Measurements from ENCODE around the gene AADACL2. TPM values are rescaled to one million over a fixed set of nuclear protein-coding genes. Genes with fewer than 3 reads are reported as not detected.

Gene AADACL2
- total RNA-seq, 2 experiments from 2014 or later: not detected

DNA sequence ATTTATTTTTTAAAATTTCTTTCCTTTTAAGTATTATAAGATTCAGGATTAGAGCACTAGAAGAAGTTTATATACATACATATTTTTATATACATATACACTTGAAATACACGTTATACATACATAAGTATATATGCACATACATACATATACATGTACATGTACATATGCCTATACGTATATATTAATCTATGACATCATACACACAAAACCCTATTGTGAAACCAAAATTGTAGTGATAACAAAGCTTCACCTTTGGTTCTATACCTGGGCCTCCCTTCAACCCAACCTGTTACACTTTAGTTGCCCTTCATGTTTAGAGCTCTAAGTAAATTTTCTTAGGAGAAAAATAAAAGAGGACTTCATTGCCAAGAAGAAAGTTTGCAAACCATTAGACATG lies 17.0 kb downstream of the AADACL2 start:
- H4K20me1 ChIP-seq (ENCODE audit: insufficient read depth, low read length): no peaks in the 10 kb centered on the region
- H3K4me1 ChIP-seq (ENCODE audit: insufficient read depth, low read length, poor library complexity, severe bottlenecking): no peaks in the 10 kb centered on the region
- H3K9me2 ChIP-seq (ENCODE audit: insufficient read depth, low read length): no peaks in the 10 kb centered on the region
- no peaks in the 10 kb centered on the region for H3K79me2 ChIP-seq (ENCODE audit: insufficient read depth, low read depth, low read length)
- TF ChIP-seq, protein P1, sequence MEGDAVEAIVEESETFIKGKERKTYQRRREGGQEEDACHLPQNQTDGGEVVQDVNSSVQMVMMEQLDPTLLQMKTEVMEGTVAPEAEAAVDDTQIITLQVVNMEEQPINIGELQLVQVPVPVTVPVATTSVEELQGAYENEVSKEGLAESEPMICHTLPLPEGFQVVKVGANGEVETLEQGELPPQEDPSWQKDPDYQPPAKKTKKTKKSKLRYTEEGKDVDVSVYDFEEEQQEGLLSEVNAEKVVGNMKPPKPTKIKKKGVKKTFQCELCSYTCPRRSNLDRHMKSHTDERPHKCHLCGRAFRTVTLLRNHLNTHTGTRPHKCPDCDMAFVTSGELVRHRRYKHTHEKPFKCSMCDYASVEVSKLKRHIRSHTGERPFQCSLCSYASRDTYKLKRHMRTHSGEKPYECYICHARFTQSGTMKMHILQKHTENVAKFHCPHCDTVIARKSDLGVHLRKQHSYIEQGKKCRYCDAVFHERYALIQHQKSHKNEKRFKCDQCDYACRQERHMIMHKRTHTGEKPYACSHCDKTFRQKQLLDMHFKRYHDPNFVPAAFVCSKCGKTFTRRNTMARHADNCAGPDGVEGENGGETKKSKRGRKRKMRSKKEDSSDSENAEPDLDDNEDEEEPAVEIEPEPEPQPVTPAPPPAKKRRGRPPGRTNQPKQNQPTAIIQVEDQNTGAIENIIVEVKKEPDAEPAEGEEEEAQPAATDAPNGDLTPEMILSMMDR (conservative IDR thresholded peaks at IDR 0.05; ENCODE audit: low read length): no peak
- TF ChIP-seq EZH2phosphoT487 (IDR thresholded peaks at IDR 0.05; ENCODE audit: borderline replicate concordance, low read depth, low read length): no peak
- H3K4me2 ChIP-seq (ENCODE audit: low read length): no peak overlapping the region
- H3K9me3 ChIP-seq (ENCODE audit: low read length): peaks cover 5% of the 10 kb centered on the region; the same call in 1 of the 2 replicates
- CTCF ChIA-PET (ENCODE audit: unreplicated experiment): no interaction called here
- no peaks in the 10 kb centered on the region for H3K36me3 ChIP-seq (ENCODE audit: insufficient read depth, low read length)
- no peak for DNase-seq (ENCODE audit: low spot score)
- H3K4me3 ChIP-seq (ENCODE audit: low read depth, low read length, poor library complexity, severe bottlenecking): no peak overlapping the region
- intact Hi-C loops (cut with micrococcal nuclease; ENCODE audit: unreplicated experiment): no loop called here
- H2AFZ ChIP-seq (ENCODE audit: low read length): no peak overlapping the region
- no peak overlapping the region for H3K27ac ChIP-seq (ENCODE audit: low read depth, low read length, poor library complexity, severe bottlenecking)
- no TSS peak for BruUV-seq (replicated peaks)
- POLR2A ChIA-PET: no interaction called here

DNA sequence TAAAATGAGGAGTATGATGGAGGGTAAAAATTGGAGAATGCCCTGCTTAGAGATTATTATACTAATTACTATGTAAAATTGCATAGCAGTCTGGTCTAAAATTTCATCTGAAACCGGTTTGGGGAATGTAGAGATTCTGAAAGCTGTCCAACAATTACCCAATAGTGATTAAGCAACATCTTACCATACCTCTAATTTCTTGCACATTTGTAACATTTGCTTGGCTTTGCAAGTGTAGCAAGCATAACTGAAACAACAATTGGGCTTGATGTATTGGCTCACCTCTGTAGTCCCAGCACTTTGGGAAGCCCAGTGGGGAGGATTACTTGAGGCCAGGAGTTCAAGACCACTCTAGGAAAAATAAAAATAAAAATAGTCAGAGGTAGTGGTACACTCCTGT lies 17.4 kb downstream of the AADACL2 start:
- Histone ChIP-seq H3K79me2 (ENCODE audit: insufficient read depth, low read depth, low read length) (no peaks in the 10 kb centered on the region), H3K36me3 (ENCODE audit: insufficient read depth, low read length) (no peaks in the 10 kb centered on the region), H3K27ac (ENCODE audit: low read depth, low read length, poor library complexity, severe bottlenecking) (no peak overlapping the region), H4K20me1 (ENCODE audit: insufficient read depth, low read length) (no peaks in the 10 kb centered on the region), H3K4me1 (ENCODE audit: insufficient read depth, low read length, poor library complexity, severe bottlenecking) (no peaks in the 10 kb centered on the region), H3K4me3 (ENCODE audit: low read depth, low read length, poor library complexity, severe bottlenecking) (no peak overlapping the region), H3K4me2 (ENCODE audit: low read length) (no peak overlapping the region), H2AFZ (ENCODE audit: low read length) (no peak overlapping the region), H3K9me3 (ENCODE audit: low read length) (peaks cover 5% of the 10 kb centered on the region; the same call in 1 of the 2 replicates), H3K9me2 (ENCODE audit: insufficient read depth, low read length) (no peaks in the 10 kb centered on the region)
- no peak for DNase-seq (ENCODE audit: low spot score)
- POLR2A ChIA-PET: no interaction called here
- intact Hi-C loops (cut with micrococcal nuclease; ENCODE audit: unreplicated experiment): no loop called here
- no TSS peak for BruUV-seq (replicated peaks)
- TF ChIP-seq EZH2phosphoT487 (IDR thresholded peaks at IDR 0.05; ENCODE audit: borderline replicate concordance, low read depth, low read length): no peak
- TF ChIP-seq, protein P1 (conservative IDR thresholded peaks at IDR 0.05; ENCODE audit: low read length): no peak
- CTCF ChIA-PET (ENCODE audit: unreplicated experiment): no interaction called here

DNA sequence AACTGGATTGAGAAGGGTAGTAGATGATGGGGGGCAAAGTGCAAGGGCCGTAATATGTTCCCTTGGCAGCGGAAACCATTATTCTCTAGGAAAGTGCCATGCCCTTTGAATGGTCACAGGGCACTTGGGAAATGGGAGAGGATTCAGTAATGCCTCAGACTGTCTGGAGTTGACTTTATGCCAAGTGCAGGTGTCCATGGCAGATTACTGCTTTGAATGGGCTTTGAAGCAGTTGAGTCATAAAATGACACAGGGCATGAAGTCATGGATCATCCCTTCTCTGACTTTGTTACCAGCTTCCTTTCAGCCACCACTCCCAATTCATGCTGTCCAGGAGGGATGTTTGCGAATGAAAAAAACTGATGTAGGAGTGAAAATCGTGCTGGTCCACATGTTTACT lies 20.1 kb downstream of the AADACL2 start:
- Histone ChIP-seq H3K36me3 (ENCODE audit: insufficient read depth, low read length) (no peaks in the 10 kb centered on the region), H3K9me3 (ENCODE audit: low read length) (0 out of 2 replicates have a peak, but pooled peaks cover under 1% of the 10 kb centered on the region), H3K4me1 (ENCODE audit: insufficient read depth, low read length, poor library complexity, severe bottlenecking) (no peaks in the 10 kb centered on the region), H2AFZ (ENCODE audit: low read length) (no peak overlapping the region), H3K79me2 (ENCODE audit: insufficient read depth, low read depth, low read length) (no peaks in the 10 kb centered on the region), H3K27ac (ENCODE audit: low read depth, low read length, poor library complexity, severe bottlenecking) (no peak overlapping the region), H3K9me2 (ENCODE audit: insufficient read depth, low read length) (no peaks in the 10 kb centered on the region), H4K20me1 (ENCODE audit: insufficient read depth, low read length) (no peaks in the 10 kb centered on the region), H3K4me3 (ENCODE audit: low read depth, low read length, poor library complexity, severe bottlenecking) (no peak overlapping the region), H3K4me2 (ENCODE audit: low read length) (no peak overlapping the region)
- no TSS peak for BruUV-seq (replicated peaks)
- no peak for TF ChIP-seq EZH2phosphoT487 (IDR thresholded peaks at IDR 0.05; ENCODE audit: borderline replicate concordance, low read depth, low read length)
- TF ChIP-seq, protein P1 (conservative IDR thresholded peaks at IDR 0.05; ENCODE audit: low read length): no peak
- no peak for DNase-seq (ENCODE audit: low spot score)
- POLR2A ChIA-PET: no interaction called here
- intact Hi-C loops (cut with micrococcal nuclease; ENCODE audit: unreplicated experiment): no loop called here
- CTCF ChIA-PET (ENCODE audit: unreplicated experiment): no interaction called here
